CD4-positive, alpha-beta memory T cell (primary cell): Measurements from ENCODE around the gene ARMH4. TPM values are rescaled to one million over a fixed set of nuclear protein-coding genes. Genes with fewer than 3 reads are reported as not detected.

Experiments used
- CTCF ChIA-PET: fragments of 350-600 bp; sonication (Branson Sonifier 250); formaldehyde crosslinking; loops from one replicate; lab custom pipeline; 2021; ENCODE audit warnings: inconsistent platforms; ENCODE audit not compliant: partially characterized antibody; lab: Charles Lee
- POLR2A ChIA-PET: fragments of 350-600 bp; sonication (Branson Sonifier 250); formaldehyde crosslinking; loops from one replicate; lab custom pipeline; 2021; ENCODE audit not compliant: partially characterized antibody; lab: Charles Lee
- DNase-seq, 5 donors: peaks; one replicate each; pipeline versions ENCODE4 v3.0.0 to v3.0.0-alpha.2; 2020 to 2022; ENCODE audit warnings: mixed read lengths in 1 of 5
- H3K27ac ChIP-seq: one replicate; pipeline ENCODE4 v1.7.0; 2013; ENCODE audit warnings: low read depth, low read length
- H3K27me3 ChIP-seq: 2 replicates; pipeline ENCODE4 v1.7.0; 2013; ENCODE audit warnings: mild to moderate bottlenecking, low read length, moderate library complexity; ENCODE audit not compliant: insufficient read depth
- H3K36me3 ChIP-seq: 2 replicates; pipeline ENCODE4 v1.7.0; 2013; ENCODE audit warnings: mild to moderate bottlenecking, low read length, moderate library complexity; ENCODE audit not compliant: insufficient read depth
- H3K4me1 ChIP-seq: 2 replicates; pipeline ENCODE4 v1.7.0; 2013; ENCODE audit warnings: mild to moderate bottlenecking, low read length, moderate library complexity; ENCODE audit not compliant: insufficient read depth
- H3K4me3 ChIP-seq, 2 donors: one replicate each; pipeline ENCODE4 v1.7.0; 2013; ENCODE audit warnings: low read length in 2 of 2, mild to moderate bottlenecking in 1 of 2
- H3K9me3 ChIP-seq, 2 donors: one replicate each; pipeline ENCODE4 v1.7.0; 2013; ENCODE audit warnings: low read length in 2 of 2, control low read depth in 1 of 2; ENCODE audit not compliant: control insufficient read depth in 1 of 2
- H3K27ac Mint-ChIP-seq, 7 donors: one replicate each; pipeline ENCODE4 v1.8.0; 2020 to 2021; ENCODE audit warnings: mixed read lengths in 7 of 7, mild to moderate bottlenecking in 6 of 7, inconsistent platforms in 3 of 7, moderate library complexity in 3 of 7
- H3K27me3 Mint-ChIP-seq, 2 donors: one replicate each; pipeline ENCODE4 v1.8.0; 2020 to 2021; ENCODE audit warnings: mixed read lengths in 2 of 2
- H3K36me3 Mint-ChIP-seq, 2 donors: one replicate each; pipeline ENCODE4 v1.8.0; 2020 to 2021; ENCODE audit warnings: mixed read lengths in 2 of 2, inconsistent platforms in 1 of 2, mild to moderate bottlenecking in 1 of 2
- H3K4me1 Mint-ChIP-seq, 4 donors: one replicate each; pipeline ENCODE4 v1.8.0; 2020 to 2021; ENCODE audit warnings: mixed read lengths in 4 of 4, mild to moderate bottlenecking in 1 of 4
- H3K4me3 Mint-ChIP-seq, 8 donors: one replicate each; pipeline ENCODE4 v1.8.0; 2020 to 2021; ENCODE audit warnings: mixed read lengths in 8 of 8, mild to moderate bottlenecking in 7 of 8, moderate library complexity in 6 of 8, inconsistent platforms in 3 of 8
- H3K9me3 Mint-ChIP-seq, 8 donors: one replicate each; pipeline ENCODE4 v1.8.0; 2020 to 2021; ENCODE audit warnings: mixed read lengths in 8 of 8, mild to moderate bottlenecking in 5 of 8, inconsistent platforms in 3 of 8, moderate library complexity in 1 of 8
- intact Hi-C: fragments of 100-400 bp; cut with micrococcal nuclease; formaldehyde crosslinking; loops from one replicate; pipeline ENCODE4 v1.15.1; 2023
- polyA plus RNA-seq, 2 donors: library from polyadenylated mRNA; unstranded; fragments of 300-500 nt; fragmentation: Illumina TruSeq; gene quantifications; one replicate each; pipeline ENCODE4 v1.2.3, GENCODE V29; 2021
- total RNA-seq, 2 experiments: library from RNA; stranded (reverse); gene quantifications; one replicate each; pipeline ENCODE4 v1.2.3, GENCODE V29; 2021

The ARMH4 gene
- total and polyA plus RNA-seq, 4 experiments from 2014 or later: not detected

DNA sequence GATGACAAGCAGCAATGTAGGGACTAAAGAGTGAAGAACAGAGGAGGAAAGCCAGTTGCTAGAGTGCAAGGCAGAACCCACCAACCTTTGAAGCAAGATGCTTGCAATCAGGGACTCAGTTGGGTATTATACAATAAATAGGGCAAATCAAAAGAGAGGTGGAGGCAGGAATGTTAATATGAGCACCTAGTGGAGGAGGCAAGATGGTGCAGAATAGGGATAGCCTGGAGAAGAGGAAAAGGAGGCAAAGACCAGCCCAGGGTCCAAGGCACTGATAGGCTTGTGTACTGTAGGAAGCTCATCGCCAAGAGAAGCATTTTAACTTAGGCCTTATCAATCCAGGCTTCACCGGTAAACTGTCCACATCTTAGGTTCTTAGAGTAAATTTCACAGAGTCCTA is 137.2 kb downstream of the ARMH4 start:
- no peaks in the 10 kb centered on the region for H3K9me3 ChIP-seq
- no peaks in the 10 kb centered on the region for H3K4me1 ChIP-seq
- no peak overlapping the region for H3K27ac ChIP-seq
- intact Hi-C loops: no loop called here
- no peak overlapping the region for H3K4me3 Mint-ChIP-seq
- no peak for DNase-seq
- CTCF ChIA-PET: no interaction called here
- no peaks in the 10 kb centered on the region for H3K27me3 ChIP-seq
- no peak overlapping the region for H3K4me3 ChIP-seq
- POLR2A ChIA-PET: no interaction called here
- H3K36me3 Mint-ChIP-seq: no peaks in the 10 kb centered on the region
- H3K36me3 ChIP-seq: no peaks in the 10 kb centered on the region
- H3K4me1 Mint-ChIP-seq: no peaks in the 10 kb centered on the region
- H3K27me3 Mint-ChIP-seq: no peaks in the 10 kb centered on the region
- peaks cover 0 to 5% (median under 1%) of the 10 kb centered on the region in 8 donors for H3K9me3 Mint-ChIP-seq
- no peak overlapping the region for H3K27ac Mint-ChIP-seq

DNA sequence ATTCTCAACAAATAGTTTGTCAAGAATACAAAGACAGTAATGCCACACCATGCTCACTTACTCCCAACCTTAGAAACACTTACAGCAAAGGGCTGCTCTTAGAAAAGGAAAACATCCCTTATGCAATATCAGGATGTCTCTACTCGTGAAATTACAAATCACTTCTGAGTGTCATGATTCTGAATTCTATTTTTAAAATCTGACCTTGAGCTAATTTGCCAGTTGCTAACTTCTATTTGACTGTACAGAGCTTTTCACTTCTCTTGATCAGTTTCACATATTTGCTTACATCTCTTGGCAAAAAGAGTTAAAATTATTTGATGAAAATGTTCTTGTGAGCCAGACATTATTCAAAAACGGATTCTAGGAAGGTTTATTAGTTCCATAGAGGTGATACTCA is 149.4 kb downstream of the ARMH4 start:
- POLR2A ChIA-PET: no interaction called here
- no peaks in the 10 kb centered on the region for H3K4me1 Mint-ChIP-seq

DNA sequence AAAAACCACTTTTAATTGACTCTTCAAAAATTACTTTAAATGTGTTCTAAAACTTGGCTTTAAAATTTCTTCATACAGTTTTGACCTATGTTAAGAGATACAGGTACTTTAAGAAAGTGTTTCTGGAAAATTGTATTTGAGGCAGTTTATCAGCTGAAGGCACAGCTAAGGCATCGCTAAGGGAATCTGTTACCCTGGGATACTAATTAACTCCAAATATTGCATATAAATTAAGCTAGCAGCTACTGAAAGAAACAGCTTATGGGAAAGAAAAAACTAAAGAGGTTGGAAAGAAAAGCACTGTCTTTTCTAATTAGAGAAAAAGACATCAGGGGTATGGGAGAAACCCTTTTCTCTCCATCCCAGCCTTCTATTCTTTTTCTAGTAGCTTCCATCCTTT is 152.0 kb downstream of the ARMH4 start:
- Mint-ChIP-seq H3K27ac (no peak overlapping the region), H3K27me3 (peaks cover 4 to 5% of the 10 kb centered on the region in 2 donors), H3K4me1 (no peaks in the 10 kb centered on the region), H3K4me3 (no peak overlapping the region), H3K9me3 (peaks cover 0 to 2% (median 0%) of the 10 kb centered on the region in 8 donors), H3K36me3 (no peaks in the 10 kb centered on the region)
- DNase-seq: no peak
- no peaks in the 10 kb centered on the region for H3K27me3 ChIP-seq
- ChIA-PET POLR2A (no interaction called here), CTCF (no interaction called here)
- H3K27ac ChIP-seq: no peak overlapping the region
- no peak overlapping the region for H3K4me3 ChIP-seq
- no peaks in the 10 kb centered on the region for H3K4me1 ChIP-seq
- no peaks in the 10 kb centered on the region for H3K9me3 ChIP-seq
- intact Hi-C loops: no loop called here
- H3K36me3 ChIP-seq: no peaks in the 10 kb centered on the region

More for the DNA sequence above, 149.4 kb downstream of the ARMH4 start:
- H3K36me3 Mint-ChIP-seq: no peaks in the 10 kb centered on the region
- no peak overlapping the region for H3K4me3 Mint-ChIP-seq
- Histone ChIP-seq H3K4me3 (no peak overlapping the region), H3K27me3 (no peaks in the 10 kb centered on the region), H3K27ac (no peak overlapping the region), H3K4me1 (no peaks in the 10 kb centered on the region), H3K36me3 (no peaks in the 10 kb centered on the region), H3K9me3 (no peaks in the 10 kb centered on the region)
- H3K9me3 Mint-ChIP-seq: peaks cover 0 to 2% (median 0%) of the 10 kb centered on the region in 8 donors
- CTCF ChIA-PET: no interaction called here
- DNase-seq: no peak
- intact Hi-C loops: no loop called here
- H3K27me3 Mint-ChIP-seq: peaks cover 6 to 7% of the 10 kb centered on the region in 2 donors
- no peak overlapping the region for H3K27ac Mint-ChIP-seq

DNA sequence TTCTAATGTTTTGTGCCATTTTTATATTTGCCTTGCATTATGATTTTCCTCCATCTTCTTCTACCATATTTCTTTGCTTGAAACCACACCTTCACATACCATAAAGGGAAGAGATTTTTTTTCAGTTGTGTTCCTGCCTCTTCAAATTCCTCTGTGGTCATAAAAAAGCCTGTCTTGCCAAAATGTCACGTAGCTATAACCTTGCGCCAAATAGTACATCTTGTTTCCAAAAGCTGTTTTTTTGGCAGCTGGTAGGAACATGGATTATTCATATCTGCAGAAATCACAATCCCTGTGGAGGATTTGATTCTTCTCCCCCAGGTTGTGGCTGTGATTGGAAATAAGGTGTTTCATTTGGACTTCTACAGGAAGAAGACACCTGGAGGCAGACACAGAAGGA is 152.5 kb downstream of the ARMH4 start:
- Mint-ChIP-seq H3K36me3 (no peaks in the 10 kb centered on the region), H3K9me3 (peaks cover 0 to 2% (median 0%) of the 10 kb centered on the region in 8 donors), H3K27ac (no peak overlapping the region), H3K4me1 (no peaks in the 10 kb centered on the region), H3K27me3 (peaks cover 4 to 5% of the 10 kb centered on the region in 2 donors), H3K4me3 (no peak overlapping the region)
- Histone ChIP-seq H3K4me3 (no peak overlapping the region), H3K27ac (no peak overlapping the region), H3K9me3 (no peaks in the 10 kb centered on the region), H3K27me3 (no peaks in the 10 kb centered on the region), H3K4me1 (no peaks in the 10 kb centered on the region), H3K36me3 (no peaks in the 10 kb centered on the region)
- no peak for DNase-seq
- intact Hi-C loops: no loop called here
- ChIA-PET CTCF (no interaction called here), POLR2A (no interaction called here)

DNA sequence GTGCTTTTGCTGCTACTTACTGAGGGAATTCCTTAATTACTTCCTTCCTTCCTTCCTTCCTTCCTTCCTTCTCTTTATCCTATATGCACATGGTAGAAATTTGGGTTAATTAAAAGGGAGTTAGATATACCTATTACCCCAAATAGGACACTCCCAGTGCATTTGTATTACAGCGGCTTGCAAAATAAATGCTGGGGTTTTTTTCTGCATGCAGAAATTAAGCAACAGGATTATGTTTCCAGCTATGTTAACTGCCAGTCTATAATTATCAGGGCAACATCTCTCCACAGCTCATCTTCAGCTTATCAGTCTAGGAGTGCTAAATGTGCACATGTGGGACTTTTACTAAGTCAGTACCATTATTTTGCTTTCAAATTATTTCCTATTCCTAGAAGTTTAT is 153.2 kb downstream of the ARMH4 start:
- Histone ChIP-seq H3K9me3 (no peaks in the 10 kb centered on the region), H3K36me3 (no peaks in the 10 kb centered on the region), H3K27ac (no peak overlapping the region), H3K27me3 (no peaks in the 10 kb centered on the region), H3K4me1 (no peaks in the 10 kb centered on the region), H3K4me3 (no peak overlapping the region)
- ChIA-PET CTCF (no interaction called here), POLR2A (no interaction called here)
- H3K4me3 Mint-ChIP-seq: no peak overlapping the region
- peaks cover 4 to 5% of the 10 kb centered on the region in 2 donors for H3K27me3 Mint-ChIP-seq
- DNase-seq: no peak
- intact Hi-C loops: no loop called here
- H3K36me3 Mint-ChIP-seq: no peaks in the 10 kb centered on the region
- no peaks in the 10 kb centered on the region for H3K9me3 Mint-ChIP-seq
- H3K4me1 Mint-ChIP-seq: no peaks in the 10 kb centered on the region
- no peak overlapping the region for H3K27ac Mint-ChIP-seq

DNA sequence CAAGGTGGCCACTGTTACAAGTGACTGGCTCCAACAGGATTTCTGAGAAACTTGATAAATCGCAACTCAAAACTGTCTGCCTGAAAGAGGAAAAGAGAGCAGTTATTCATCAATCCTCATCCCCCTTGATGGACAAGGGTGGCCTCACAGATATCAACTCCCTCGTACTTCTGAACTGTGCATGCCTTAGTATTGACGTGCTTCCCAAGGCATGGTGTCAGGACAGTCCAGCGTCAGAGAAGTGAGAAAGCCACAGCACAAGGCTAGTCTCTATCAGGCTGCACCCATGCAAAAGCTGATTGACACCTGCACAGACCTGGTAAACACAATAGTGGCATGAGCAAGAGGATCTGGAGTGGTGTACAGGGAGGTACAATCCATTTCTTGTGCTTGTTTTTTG is 160.7 kb downstream of the ARMH4 start:
- no peak for DNase-seq
- Mint-ChIP-seq H3K4me1 (no peaks in the 10 kb centered on the region), H3K27ac (no peak overlapping the region), H3K9me3 (no peaks in the 10 kb centered on the region), H3K4me3 (no peak overlapping the region), H3K36me3 (no peaks in the 10 kb centered on the region), H3K27me3 (peaks cover 4 to 5% of the 10 kb centered on the region in 2 donors)
- no peak overlapping the region for H3K4me3 ChIP-seq
- no peak overlapping the region for H3K27ac ChIP-seq
- POLR2A ChIA-PET: no interaction called here
- H3K36me3 ChIP-seq: no peaks in the 10 kb centered on the region
- H3K4me1 ChIP-seq: no peaks in the 10 kb centered on the region
- no peaks in the 10 kb centered on the region for H3K27me3 ChIP-seq
- CTCF ChIA-PET: no interaction called here
- intact Hi-C loops: no loop called here
- H3K9me3 ChIP-seq: no peaks in the 10 kb centered on the region

DNA sequence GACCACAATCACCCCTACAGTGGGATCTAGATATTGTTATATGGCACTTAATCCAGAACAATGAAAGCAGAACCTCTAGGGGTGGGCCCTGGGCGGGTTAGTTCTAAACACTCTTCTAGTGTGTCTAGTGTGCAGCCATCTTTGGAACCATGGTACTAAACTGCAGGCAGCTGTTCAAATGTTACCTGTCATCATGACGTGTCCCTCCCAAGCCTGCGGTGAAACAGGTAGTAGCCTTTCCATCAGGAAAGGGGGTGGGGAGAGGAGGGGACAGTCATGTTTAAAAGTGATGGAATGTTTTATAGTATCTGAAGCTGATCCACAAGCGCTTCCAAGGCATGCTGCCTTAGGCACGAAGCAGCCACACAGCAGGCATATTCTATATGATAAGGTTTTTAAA is 163.6 kb downstream of the ARMH4 start:
- H3K27ac Mint-ChIP-seq: no peak overlapping the region
- Histone ChIP-seq H3K4me3 (no peak overlapping the region), H3K36me3 (no peaks in the 10 kb centered on the region), H3K4me1 (no peaks in the 10 kb centered on the region), H3K9me3 (no peaks in the 10 kb centered on the region), H3K27ac (no peak overlapping the region), H3K27me3 (no peaks in the 10 kb centered on the region)
- POLR2A ChIA-PET: no interaction called here
- no peaks in the 10 kb centered on the region for H3K9me3 Mint-ChIP-seq
- no peaks in the 10 kb centered on the region for H3K36me3 Mint-ChIP-seq
- intact Hi-C loops: no loop called here
- no peaks in the 10 kb centered on the region for H3K4me1 Mint-ChIP-seq
- no peak for DNase-seq
- CTCF ChIA-PET: no interaction called here
- H3K4me3 Mint-ChIP-seq: no peak overlapping the region
- peaks cover 4 to 5% of the 10 kb centered on the region in 2 donors for H3K27me3 Mint-ChIP-seq
